NOMO-1 treated with dmso at 0.1 percent for 144 hours (cell line): ENCODE data around the gene KRT33A.
A peak's percentile ranks its signal among the peaks of the same experiment; 100 is the strongest.
"Not testable (repeated sequence)": the region's sequence is repeated elsewhere in the genome, so short reads cannot be mapped to it uniquely, and the experiment has no call there.

ENCODE experiments used
- DNase-seq: peaks from one replicate; lab custom pipeline; 2025; ENCODE audit not compliant: unreplicated experiment; lab: John Stamatoyannopoulos, UW

The KRT33A gene

DNA sequence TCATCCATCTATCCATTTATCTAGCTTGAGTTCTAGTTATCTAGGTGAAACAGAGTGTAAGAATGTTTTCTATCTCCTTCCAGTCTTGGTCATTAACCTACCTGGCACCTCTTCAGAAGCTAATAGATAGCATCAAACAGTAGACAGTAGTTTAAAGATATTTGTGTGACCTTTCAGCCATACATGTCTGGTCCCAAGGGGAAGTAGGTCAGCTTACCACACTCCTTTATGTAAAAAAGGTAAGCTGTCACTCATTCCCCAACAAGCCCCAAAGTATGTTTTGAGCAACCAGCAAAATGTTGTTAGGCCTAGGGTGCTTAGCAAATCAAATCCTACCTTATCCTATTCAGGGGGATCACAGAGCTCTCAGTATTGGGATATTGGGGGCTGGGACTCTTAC, 15.4 kb upstream of the KRT33A start:
- DNase-seq = no peak

DNA sequence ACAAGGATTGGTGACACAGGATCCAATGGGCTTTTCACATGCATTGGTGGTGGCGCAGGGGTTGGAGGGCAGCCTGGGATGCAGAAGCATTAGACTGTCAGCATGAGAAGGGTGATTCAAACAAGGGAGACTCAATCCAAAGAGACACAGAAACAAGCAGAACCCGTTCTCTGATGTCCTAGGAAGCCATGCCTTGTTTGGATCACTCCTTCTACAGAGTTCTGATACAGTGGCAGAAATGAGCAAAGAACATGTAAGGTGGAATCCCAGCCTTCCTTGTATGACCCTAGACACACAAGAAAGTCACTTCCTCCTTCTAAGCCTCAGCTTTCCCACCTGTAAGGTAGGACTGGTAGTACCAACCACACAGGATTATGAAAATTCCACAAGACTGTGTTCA, 13.3 kb upstream of the KRT33A start:
- no peak for DNase-seq

DNA sequence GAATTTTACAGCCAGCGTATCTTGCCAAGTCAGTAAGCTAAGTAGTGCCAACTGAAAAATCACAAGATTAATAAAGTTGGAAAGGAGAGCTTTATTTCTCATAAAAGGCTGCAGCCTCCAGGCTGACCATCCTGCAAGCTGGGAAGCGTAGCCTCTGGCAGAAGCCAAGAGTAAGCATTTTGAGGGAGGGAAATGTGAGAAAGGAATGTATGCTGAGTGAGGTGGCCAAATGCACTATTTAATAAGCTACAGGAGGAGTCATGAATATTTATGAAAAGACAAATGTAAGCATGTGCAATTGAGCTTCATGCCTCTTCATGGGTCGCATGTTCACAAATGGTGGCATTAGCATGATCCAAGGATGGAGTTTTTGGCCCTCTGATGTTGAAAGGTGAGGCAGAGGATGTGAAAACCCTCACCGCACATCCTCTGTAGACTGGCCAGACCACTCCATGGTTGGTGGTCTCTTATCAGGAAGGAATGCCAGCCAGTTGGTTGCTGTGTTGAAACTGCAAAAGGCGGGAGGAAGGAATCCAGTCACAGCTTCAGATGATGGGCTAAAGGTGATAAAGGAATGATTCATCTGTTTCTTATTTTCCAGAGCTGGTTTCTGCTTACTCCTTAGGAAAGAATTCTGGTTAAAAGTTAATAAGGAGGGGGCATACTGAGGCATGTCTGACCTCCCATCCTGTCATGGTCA, 9.8 kb upstream of the KRT33A start:
- no peak for DNase-seq

DNA sequence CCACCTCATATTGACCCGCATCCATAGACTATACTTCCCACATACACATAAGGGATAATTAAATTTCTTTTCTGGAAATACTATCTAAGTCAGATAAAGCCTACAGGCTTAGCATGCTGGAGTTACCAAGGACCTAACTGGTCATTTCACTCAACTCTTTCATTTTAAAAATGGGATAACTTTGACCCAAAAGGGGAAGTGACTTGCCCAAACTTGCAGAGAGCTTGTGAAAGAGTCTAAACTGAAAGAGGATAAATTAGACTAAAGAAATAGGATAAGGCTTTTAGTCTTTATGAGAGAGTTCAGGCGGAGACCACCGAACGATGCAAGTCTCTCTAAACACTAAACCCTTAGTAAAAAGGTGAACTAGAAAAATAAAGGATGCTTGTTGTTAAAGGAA, 3.9 kb upstream of the KRT33A start:
- peak; percentile 67 for DNase-seq

DNA sequence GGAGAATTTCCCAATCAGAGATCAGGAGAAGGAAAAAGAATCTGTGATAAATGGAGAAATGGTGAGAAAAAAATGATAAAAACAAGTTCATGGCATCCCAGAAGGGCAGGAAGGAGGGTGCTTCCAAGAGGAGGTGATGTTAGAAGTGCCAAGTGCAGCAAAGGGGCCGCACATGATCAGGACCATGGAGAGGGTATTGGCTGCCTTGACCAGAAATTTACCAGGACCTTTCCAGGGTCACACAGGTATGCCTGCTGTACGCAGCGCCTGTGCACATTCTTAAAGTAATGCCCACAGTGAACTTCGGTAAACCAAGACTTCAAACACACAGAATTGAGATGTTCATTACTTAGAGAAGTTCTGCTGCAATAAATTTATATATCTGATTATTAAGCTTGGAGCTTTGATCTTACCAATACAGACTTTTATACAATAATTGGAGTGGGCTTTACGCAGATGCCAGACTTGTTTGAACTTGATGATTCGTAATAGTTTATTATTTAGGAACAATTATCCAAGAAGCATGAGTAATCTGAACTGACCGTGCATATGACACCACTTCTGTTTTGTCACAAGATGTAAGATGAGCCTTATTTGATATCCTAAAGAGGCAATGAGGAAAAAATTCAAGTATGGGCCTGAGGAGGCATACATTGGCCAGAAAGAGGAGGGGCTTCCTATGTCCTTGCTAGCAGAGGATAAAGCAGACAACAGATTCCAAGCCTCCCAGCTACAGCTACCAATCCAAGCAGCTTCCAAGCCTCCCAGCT, 2.2 kb upstream of the KRT33A start:
- no peak for DNase-seq

DNA sequence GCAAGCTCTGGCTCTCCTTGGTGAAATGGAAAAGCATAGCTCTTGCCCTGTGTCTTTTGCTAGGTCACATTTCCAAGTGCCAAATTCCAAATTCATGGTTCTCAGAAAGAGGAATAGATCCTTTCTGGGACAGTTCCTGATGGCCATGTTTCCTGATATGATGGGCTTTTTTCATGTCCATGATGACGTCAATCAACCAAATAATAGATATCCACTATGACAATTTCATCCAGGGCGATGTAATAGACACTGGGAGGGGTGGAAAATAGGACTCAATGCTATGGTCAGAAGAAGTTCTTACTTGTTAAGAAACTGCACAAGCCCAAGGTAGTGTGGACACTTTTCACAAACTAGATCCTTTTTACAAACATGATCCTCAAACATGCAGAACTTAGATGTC, 549 bp upstream of the KRT33A start:
- no peak for DNase-seq

DNA sequence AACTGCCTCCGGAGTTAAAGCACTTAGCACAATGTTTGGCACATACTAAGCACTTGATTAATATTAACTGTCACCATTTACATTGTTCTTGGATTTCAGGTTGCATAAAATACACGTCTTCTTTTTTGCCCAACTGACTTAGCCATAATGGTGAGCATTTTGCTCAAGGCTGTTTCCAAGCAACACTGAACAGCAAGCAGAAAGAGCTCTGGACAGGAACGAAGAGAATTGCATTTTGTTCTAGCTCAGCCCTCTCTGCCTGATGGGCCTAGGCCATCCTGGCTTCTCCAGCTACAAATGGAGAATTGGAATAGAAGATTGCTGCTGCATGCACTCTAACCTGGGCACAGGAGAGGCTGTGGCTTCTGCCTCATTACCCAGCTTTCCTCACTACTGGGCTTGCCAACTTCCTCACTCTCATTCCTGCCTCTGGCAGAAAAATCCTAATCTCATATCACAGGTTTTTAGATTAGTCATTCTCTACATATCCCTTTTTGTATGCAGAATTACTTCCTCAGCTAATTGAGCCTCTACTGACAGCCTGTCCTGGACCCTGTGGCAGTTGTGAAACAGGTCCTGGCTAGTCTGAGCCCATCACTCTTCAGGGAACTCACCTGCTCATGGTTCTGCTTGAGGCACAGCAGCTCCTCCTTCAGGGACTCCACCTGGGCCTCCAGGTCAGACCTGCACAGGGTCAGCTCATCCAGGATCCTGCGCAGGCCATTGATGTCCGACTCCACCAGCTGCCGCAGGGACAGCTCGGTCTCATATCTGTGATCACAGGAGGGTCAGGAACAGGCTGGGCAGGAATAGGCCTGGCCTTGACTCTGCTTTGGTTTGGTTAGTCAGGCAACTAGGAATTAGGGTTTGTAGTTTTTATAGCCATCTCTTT, 2.5 kb downstream of the KRT33A start:
- no peak for DNase-seq

DNA sequence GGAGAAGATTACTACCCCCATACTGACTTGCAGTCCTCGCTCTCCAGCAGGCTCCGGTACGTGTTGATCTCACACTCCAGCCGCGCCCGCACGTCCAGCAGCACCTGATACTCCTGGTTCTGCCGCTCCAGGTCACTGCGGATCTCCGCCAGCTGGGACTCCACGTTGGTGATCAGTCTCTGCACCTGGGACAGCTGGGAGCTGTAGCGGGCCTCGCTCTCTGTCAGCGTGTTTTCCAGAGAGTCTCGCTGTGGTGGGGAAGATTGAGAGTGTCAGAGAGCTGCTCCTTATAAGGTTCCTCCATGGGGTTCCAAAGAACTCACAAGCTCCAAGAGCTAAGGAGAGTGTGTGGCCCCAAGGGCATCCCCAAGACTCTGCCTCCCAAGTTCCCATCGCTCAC, 4.2 kb downstream of the KRT33A start:
- DNase-seq = not testable (repeated sequence)

DNA sequence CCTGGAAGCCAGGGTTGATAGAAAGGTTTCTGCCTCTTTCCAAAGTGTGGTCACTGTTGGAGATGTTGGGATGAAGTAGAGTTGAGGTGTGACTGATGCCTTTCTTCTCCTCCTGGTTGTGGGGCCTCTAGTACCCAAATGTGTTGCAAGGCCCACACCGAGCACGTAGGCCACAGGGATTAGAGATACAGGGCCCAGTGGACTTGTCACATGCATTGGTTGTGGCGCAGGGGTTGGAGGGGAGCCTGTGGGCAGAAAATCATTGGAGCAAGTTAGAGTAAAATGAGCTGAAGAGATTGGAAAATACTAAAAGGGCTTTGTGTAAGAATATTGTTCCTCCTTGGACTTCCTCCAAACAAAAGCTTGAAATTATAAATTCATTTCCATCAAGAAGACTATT, 4.6 kb downstream of the KRT33A start:
- DNase-seq = no peak

DNA sequence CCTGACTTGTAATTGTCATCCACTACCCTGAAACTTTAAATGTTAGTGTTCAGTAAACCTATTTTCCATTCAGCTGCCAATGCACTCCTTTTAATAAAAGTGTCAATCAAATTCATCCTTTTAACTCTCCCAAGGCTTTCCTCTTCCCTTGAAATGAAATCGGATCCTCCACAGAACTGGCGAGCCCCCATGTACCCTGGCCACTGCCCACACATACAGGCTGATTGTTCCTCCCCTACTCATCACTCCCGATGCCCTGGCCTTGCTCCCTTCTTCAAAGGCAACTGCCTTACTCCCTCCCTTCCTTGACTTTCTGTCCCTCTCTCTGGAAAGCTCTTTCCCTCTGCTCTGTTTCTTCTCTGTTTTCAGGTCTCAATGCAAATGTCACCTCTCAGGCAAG, 7.6 kb downstream of the KRT33A start:
- no peak for DNase-seq

DNA sequence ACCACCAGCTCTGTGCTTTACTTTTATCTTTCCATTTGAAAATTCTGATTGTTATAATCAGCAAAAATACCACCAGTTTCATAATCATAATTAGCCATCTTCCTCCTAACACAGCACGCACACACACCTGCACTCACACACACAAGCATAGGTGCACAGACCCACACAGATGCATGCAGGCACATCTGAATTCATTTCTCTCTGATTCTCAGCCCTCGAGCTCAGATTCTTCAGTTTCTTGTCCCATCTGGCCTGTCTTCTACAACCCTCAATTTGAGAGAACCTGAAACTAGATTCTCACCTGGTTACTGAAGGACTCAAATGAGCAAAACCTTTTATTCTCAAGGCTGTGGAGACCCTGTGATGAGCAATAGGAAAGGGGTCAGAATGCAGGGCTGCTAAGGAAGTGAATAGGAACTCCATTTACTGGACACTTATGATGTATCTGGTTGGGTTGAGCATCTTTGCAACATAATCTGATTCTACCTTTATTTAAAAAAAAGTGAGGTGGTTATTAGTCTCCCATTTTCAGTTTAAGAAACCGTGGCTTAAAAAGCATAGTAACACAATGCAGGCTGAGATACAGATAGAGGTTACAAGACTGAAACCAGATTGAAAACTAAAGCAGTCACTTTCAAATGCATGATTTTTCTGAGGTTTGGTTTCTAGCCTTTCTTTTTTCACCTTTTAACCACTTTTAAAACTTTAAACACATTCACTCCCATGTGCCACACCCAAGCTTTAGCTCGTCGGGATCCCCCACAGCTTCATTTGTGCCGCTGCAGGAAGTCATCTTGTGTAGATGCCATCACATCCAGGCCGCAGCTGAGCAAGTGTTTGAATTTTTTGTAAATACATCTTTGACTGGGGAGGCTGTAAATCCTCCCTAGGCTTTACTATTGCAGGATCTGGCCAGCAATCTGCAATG, 9.4 kb downstream of the KRT33A start:
- DNase-seq = no peak

DNA sequence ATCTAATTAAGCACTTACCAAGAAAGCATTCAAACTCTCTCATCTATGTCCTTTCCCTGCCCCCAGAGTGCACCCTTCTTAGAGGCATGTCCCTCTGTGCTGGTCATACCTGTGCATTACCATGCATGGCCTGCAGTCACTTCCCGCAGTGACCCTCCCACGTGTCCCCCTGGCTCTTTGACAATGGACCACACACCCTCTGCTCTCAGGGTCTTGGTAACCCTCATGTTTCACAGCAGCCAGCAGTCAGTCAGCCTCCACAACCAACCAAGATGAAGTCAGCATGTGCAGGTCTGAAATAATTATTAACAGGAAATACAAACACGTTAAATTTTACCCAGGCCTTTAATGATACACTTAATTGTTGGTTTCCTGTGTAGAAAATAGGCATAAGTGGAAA, 10.1 kb downstream of the KRT33A start:
- no peak for DNase-seq

DNA sequence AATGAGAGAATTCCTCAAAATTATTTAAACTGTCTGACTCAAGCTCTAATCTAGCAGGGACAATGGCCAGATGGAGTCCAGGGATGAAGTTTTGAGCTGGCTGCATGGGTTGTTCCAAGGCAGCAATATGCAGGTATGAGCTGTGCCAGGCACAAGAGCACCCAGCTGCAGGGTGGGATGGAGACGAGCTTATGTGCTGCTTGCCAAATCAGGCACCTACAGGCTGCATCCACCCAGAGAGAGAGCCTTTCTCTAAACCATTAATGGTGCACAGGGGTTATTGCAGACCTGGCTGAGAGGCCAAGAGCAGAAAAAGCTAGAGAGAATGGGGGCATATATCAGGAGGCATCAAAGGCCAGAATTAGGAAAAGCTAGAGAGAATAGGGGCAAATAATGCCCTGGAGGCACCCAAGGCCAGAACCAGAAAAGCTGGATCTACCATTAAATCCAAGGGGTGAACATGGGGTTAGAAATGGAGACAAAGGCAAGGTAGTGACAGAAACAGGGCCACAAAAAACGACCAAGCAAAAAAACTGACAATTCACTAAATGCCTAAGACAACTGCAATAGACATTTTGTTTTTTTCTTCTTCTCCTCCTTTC, 11.0 kb downstream of the KRT33A start:
- DNase-seq = no peak

DNA sequence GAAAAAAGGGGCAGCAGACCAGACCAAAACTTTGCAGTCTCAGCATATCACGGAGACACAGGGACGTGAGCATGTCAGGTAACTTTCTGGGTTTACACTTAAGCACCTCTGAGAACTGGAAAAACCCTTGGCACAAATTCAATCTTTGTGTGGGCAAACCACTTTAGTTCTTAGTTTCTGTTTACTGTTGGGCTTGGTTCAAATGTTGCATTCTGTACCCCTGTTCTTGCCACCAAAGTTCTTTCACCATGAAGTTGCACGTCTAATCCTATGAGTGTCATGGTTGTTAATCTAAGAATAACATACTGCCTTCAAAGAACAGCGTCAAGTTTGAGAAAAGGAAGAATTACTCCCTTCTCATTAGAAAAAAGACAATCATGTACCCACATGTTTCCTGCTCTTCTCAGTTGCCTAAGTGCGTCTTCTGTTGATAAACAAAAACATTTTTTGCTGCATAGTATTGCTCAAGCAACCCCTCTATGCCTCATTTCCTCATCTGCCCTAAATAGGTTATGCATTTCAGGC, 11.6 kb downstream of the KRT33A start:
- DNase-seq = peak; percentile 29

DNA sequence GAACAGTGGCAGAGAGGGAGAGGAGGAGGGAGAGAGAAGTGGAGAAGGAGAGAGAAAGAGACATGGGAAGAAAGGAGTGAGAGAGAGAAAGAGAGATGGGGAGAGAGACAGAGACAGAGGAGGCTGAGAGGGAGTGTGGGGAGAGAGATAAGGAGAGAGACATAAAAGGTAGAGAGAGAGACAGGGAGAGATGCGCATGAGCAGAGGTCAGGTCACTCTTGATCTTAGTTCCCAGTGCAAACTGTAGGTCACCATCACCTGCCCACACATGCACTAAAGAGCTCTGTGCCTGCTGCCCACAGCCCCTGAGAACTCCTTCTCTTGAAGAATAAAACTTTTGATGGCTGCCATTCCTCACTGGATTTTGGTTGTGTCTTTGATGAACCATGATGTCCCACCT, 14.9 kb downstream of the KRT33A start:
- no peak for DNase-seq

DNA sequence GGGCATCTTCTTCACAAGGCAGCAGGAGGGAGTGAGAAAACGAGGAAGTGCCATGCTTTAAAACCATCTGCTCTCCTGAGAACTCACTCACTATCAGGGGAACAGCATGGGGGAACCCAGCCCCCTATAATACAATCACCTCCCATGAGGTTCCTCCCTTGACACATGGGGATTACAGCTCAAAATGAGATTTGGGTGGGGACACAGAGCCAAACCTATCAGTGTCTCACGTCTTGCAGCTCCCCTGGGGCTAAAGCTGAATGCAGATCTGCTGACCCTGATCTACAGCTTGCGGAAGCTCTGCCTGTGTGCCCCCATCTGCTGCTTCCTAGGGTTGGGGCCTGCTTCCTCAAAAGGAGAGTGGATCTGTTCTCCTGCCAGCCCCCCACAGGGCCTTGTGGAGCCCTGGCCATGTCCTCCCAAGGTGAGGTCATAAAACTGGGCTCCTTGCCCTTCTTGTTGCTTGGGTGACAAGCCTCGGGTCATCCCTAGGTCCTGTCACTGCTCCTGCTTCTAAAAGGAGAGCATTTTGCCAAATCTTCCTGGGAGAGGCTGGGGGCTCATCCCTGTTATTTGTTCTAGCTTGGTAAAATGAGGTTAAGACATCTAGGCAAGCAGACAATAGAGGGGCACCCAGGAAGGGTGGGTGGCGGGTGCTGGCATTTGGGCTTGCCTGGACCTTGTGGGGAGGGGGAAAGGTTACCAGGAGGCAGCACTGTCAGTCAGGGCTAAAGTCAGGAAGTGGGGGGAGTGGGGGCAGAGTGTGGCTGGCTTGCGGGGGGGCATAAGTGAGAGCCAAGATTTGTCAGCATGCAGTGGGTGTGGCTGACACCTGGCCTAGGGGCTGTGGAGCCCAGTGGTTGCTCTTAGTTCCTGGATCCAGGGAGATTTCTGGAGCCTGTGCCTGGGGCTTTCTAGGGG, 16.0 kb downstream of the KRT33A start:
- DNase-seq = no peak

DNA sequence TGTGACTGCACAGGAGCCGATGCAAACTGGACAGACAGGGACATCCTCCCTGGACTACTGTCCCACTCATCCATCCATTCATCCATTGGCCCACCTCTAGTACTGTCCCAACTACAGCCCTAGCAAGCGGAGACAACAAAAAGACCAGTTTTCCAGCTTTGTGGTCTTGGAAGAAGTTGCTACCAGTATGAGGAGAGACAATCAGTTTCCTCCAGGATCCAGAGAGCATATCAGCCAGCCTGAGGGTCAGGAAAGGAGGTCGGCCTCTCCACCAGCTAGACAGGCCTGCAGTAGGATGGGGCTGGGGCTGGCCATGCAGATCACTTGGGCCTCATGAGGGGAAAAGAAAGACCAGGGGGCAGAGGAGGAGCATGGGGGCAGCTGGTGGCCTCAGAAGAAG, 16.8 kb downstream of the KRT33A start:
- DNase-seq = no peak

DNA sequence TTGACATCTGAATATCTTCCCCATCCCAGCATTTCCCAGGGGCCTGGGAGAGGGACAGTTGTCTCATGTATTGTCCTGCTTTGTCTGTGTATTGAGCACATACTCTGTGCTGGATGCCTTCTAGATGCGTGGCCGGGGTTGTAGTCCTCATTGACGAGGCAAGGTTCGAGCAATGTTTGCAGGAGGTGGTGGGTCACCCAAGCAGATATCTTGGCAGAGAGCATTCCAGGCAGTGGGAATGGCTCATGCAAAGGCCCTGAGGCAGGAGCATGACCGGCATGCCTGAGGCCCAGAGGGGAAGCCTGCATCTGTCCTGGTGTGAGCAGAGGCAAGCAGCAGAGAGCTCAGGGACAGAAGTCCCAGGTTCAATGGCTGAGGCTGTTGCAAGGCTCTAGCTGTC, 17.5 kb downstream of the KRT33A start:
- no peak for DNase-seq

DNA sequence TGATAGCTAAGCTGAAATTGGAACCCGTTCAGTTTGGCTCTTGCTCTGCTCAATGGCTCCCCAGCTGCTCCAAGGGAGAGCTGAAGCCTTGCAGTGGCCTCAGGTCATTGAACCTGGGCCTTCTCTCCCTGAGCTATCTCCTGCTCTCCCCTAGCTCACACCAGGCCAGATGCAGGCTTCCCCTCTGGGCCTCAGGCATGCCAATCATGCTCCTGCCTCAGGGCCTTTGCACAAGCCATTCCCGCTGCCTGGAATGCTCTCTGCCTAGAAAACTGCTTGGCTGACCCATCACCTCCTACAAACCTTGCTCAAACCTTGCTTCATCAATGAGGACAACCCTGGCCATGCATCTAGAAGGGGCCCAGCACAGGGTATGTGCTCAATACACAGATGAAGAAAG, 18.4 kb downstream of the KRT33A start:
- no peak for DNase-seq
